CD4-positive, alpha-beta T cell treated with Interleukin-1 beta for 1 hour (primary cell): Measurements from ENCODE around the gene SPIRE1.
A peak's percentile ranks its signal among the peaks of the same experiment; 100 is the strongest.

Experiments used
- DNase-seq, 2 donors: peaks; one replicate each; pipeline ENCODE4 v3.0.0-alpha.2; 2020 to 2022

SPIRE1 gene

GRCh38 chr18:12479982-12480381 lies 177.9 kb downstream of the SPIRE1 start:
- DNase-seq = no peak

- DNase-seq = no peak
These were observed 178.4 kb downstream of the SPIRE1 start for GRCh38 chr18:12479536-12479935.

- DNase-seq = no peak
These were observed 179.4 kb downstream of the SPIRE1 start for GRCh38 chr18:12478269-12479047.

- peak in 1 of 2 donors; percentile 1 for DNase-seq
These were observed 180.3 kb downstream of the SPIRE1 start for GRCh38 chr18:12477606-12478005.

- DNase-seq = no peak
These were observed 181.0 kb downstream of the SPIRE1 start for GRCh38 chr18:12476955-12477354.

- no peak for DNase-seq
These were observed 183.0 kb downstream of the SPIRE1 start for GRCh38 chr18:12474876-12475275.

GRCh38 chr18:12474146-12474545 lies 183.8 kb downstream of the SPIRE1 start:
- DNase-seq = no peak

- DNase-seq = no peak
These were observed 187.4 kb downstream of the SPIRE1 start for GRCh38 chr18:12470382-12471075.

- no peak for DNase-seq
These were observed 189.5 kb downstream of the SPIRE1 start for GRCh38 chr18:12468445-12468844.

- no peak for DNase-seq
These were observed 193.2 kb downstream of the SPIRE1 start for GRCh38 chr18:12464731-12465130.

GRCh38 chr18:12463191-12463590 lies 194.7 kb downstream of the SPIRE1 start:
- DNase-seq = no peak

GRCh38 chr18:12462242-12462641 lies 195.7 kb downstream of the SPIRE1 start:
- no peak for DNase-seq

GRCh38 chr18:12461326-12461725 lies 196.6 kb downstream of the SPIRE1 start:
- DNase-seq = no peak

- DNase-seq = no peak
These were observed 197.0 kb downstream of the SPIRE1 start for GRCh38 chr18:12460874-12461273.

GRCh38 chr18:12458771-12459170 lies 199.1 kb downstream of the SPIRE1 start:
- DNase-seq = no peak

- DNase-seq = no peak
These were observed 201.5 kb downstream of the SPIRE1 start for GRCh38 chr18:12456441-12456840.

GRCh38 chr18:12455496-12455895 lies 202.4 kb downstream of the SPIRE1 start:
- DNase-seq = no peak

- DNase-seq = no peak
These were observed 205.1 kb downstream of the SPIRE1 start for GRCh38 chr18:12452784-12453183.

GRCh38 chr18:12451428-12451827 lies 206.5 kb downstream of the SPIRE1 start:
- DNase-seq = no peak

- no peak for DNase-seq
These were observed 208.7 kb downstream of the SPIRE1 start for GRCh38 chr18:12449051-12449785.

- no peak for DNase-seq
These were observed 212.4 kb downstream of the SPIRE1 start for GRCh38 chr18:12445554-12445953.

GRCh38 chr18:12443551-12443950 lies 214.4 kb downstream of the SPIRE1 start:
- no peak for DNase-seq

GRCh38 chr18:12442946-12443345 lies 215.0 kb downstream of the SPIRE1 start:
- DNase-seq = no peak
